Vagina (tissue), 2 donors: ENCODE results near the gene COPS9.

Source experiments
- POLR2A ChIP-seq, 2 donors: fragments of 450-650 bp; IDR thresholded peaks; one replicate each; pipeline ENCODE4 v1.6.1; 2017; ENCODE audit warnings: antibody characterized with exemption in 2 of 2, mild to moderate bottlenecking in 2 of 2, moderate library complexity in 2 of 2
- POLR2AphosphoS5 ChIP-seq, 2 donors: sonication (generic); formaldehyde crosslinking; IDR thresholded peaks; one replicate each; pipeline ENCODE4 v1.9.0; 2017; ENCODE audit warnings: antibody characterized with exemption in 2 of 2, mild to moderate bottlenecking in 2 of 2, low read depth in 1 of 2; ENCODE audit not compliant: insufficient read depth in 1 of 2
- TF ChIP-seq, protein P1 (sequence below), 3 experiments: fragments of 450-650 bp in 2 of 3; fragments of 200-600 bp in 1 of 3; sonication (generic) in 1 of 3; IDR thresholded peaks; one replicate each; pipeline ENCODE4 v1.5.1; 2017 to 2019; ENCODE audit warnings: antibody characterized with exemption in 3 of 3, mild to moderate bottlenecking in 2 of 3, moderate library complexity in 2 of 3

DNA sequence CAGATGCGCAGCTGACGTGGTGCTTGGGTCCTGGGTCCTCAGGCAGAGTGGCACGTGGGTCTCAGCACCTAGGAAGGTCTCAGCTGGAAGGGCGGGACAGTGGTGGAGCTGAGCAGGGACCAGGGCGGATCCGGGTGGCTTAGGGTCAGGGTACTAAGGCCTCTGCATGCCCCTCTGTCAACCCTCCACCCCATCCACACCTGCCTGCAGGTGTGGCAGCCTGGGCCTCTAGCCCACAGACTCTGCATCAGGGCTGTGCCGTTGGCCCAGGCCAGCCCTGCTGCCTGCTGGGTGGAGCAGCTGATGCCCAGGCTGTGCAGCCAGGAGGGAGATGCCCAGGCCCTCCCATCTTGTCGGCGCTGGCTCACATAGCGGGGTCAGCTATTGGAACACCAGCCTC lies 28.9 kb upstream of the COPS9 start:
- TF ChIP-seq, protein P1, sequence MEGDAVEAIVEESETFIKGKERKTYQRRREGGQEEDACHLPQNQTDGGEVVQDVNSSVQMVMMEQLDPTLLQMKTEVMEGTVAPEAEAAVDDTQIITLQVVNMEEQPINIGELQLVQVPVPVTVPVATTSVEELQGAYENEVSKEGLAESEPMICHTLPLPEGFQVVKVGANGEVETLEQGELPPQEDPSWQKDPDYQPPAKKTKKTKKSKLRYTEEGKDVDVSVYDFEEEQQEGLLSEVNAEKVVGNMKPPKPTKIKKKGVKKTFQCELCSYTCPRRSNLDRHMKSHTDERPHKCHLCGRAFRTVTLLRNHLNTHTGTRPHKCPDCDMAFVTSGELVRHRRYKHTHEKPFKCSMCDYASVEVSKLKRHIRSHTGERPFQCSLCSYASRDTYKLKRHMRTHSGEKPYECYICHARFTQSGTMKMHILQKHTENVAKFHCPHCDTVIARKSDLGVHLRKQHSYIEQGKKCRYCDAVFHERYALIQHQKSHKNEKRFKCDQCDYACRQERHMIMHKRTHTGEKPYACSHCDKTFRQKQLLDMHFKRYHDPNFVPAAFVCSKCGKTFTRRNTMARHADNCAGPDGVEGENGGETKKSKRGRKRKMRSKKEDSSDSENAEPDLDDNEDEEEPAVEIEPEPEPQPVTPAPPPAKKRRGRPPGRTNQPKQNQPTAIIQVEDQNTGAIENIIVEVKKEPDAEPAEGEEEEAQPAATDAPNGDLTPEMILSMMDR (IDR thresholded peaks at IDR 0.05) = no peak
- TF ChIP-seq POLR2A (IDR thresholded peaks at IDR 0.05) (no peak), POLR2AphosphoS5 (IDR thresholded peaks at IDR 0.05; ENCODE audit: insufficient read depth in 1 of 2, low read depth in 1 of 2) (no peak)
